HepG2 (cell line): ENCODE measurements around the gene SYT7. TPM values are rescaled to one million over a fixed set of nuclear protein-coding genes. Genes with fewer than 3 reads are reported as not detected.

ENCODE experiments used
- BORCS8-MEF2B ChIP-seq: sonication (generic); formaldehyde crosslinking; IDR thresholded peaks from 2 replicates; pipeline ENCODE4 v1.8.0; 2022; ENCODE audit warnings: mild to moderate bottlenecking, missing genetic modification reagents
- ESRRA ChIP-seq: sonication (generic); formaldehyde crosslinking; IDR thresholded peaks from 2 replicates; pipeline ENCODE4 v1.5.1; 2020; ENCODE audit warnings: mild to moderate bottlenecking, low read depth, missing genetic modification reagents
- GMEB2 ChIP-seq: IDR thresholded peaks from 2 replicates; pipeline ENCODE4 v1.6.1; 2016; ENCODE audit warnings: missing biosample characterization, missing genetic modification reagents, low read depth
- KDM6A ChIP-seq: IDR thresholded peaks from 2 replicates; pipeline ENCODE4 v1.6.1; 2016; ENCODE audit warnings: low read depth
- MAFK ChIP-seq, 2 experiments: IDR thresholded peaks in 1 of 2; conservative IDR thresholded peaks in 1 of 2; 2 replicates each; pipeline ENCODE4 v1.6.1; 2011; ENCODE audit warnings: improper control_type of control experiment in 2 of 2, low read length in 2 of 2
- PTBP1 ChIP-seq: fragments of 200-400 bp; formaldehyde crosslinking; IDR thresholded peaks from 2 replicates; pipeline ENCODE4 v1.6.1; 2018; ENCODE audit warnings: low read length, low read depth; ENCODE audit not compliant: poor library complexity, severe bottlenecking
- RBM22 ChIP-seq: fragments of 200-400 bp; formaldehyde crosslinking; optimal IDR thresholded peaks from 2 replicates; pipeline ENCODE3; 2017; ENCODE audit warnings: mild to moderate bottlenecking, low read length, moderate library complexity
- RERE ChIP-seq: IDR thresholded peaks from 2 replicates; pipeline ENCODE4 v1.6.1; 2016; ENCODE audit warnings: low read depth, missing genetic modification reagents, missing compliant biosample characterization
- SP2 ChIP-seq: sonication (generic); formaldehyde crosslinking; IDR thresholded peaks from 2 replicates; pipeline ENCODE4 v1.5.1; 2020; ENCODE audit warnings: mild to moderate bottlenecking, missing genetic modification reagents
- SRF ChIP-seq: IDR thresholded peaks from 2 replicates; pipeline ENCODE4 v1.6.1; 2011; ENCODE audit warnings: mild to moderate bottlenecking, low read depth, low read length, moderate library complexity
- TGIF2 ChIP-seq: IDR thresholded peaks from 2 replicates; pipeline ENCODE4 v1.6.1; 2016; ENCODE audit warnings: control low read depth, missing compliant biosample characterization
- ZMYM3 ChIP-seq: sonication (generic); formaldehyde crosslinking; IDR thresholded peaks from 2 replicates; pipeline ENCODE4 v1.5.1; 2020; ENCODE audit warnings: mild to moderate bottlenecking, missing genetic modification reagents
- ZNF10 ChIP-seq: sonication (generic); formaldehyde crosslinking; IDR thresholded peaks from 2 replicates; pipeline ENCODE4 v1.4.0; 2020; ENCODE audit warnings: mild to moderate bottlenecking, low read depth, missing genetic modification reagents, borderline replicate concordance
- ZNF12 ChIP-seq: sonication (generic); formaldehyde crosslinking; IDR thresholded peaks from 2 replicates; pipeline ENCODE4 v1.5.0; 2020; ENCODE audit warnings: missing genetic modification reagents
- ZNF205 ChIP-seq: IDR thresholded peaks from 2 replicates; pipeline ENCODE4 v1.6.1; 2018; ENCODE audit warnings: missing biosample characterization, missing genetic modification reagents
- ZNF33B ChIP-seq: sonication (generic); formaldehyde crosslinking; IDR thresholded peaks from 2 replicates; pipeline ENCODE4 v1.5.1; 2020; ENCODE audit warnings: mild to moderate bottlenecking, missing genetic modification reagents
- ZNF468 ChIP-seq: sonication (generic); formaldehyde crosslinking; IDR thresholded peaks from 2 replicates; pipeline ENCODE4 v1.8.0; 2022; ENCODE audit warnings: mild to moderate bottlenecking, moderate library complexity, missing genetic modification reagents
- ZNF614 ChIP-seq: IDR thresholded peaks from 2 replicates; pipeline ENCODE4 v1.6.1; 2018; ENCODE audit warnings: missing biosample characterization, missing genetic modification reagents, inconsistent platforms, borderline replicate concordance
- polyA plus RNA-seq, 8 experiments: library from polyadenylated mRNA; depleted of rRNA in 3 of 8; stranded (reverse) in 7 of 8; unstranded in 1 of 8; fragments of >200 nt; fragmentation: Illumina TruSeq in 4 of 8; extraction: Trizol in 4 of 8; gene quantifications; 2 replicates each; pipeline versions ENCODE4 v1.2.1 to v1.2.3, GENCODE V29; 2011 to 2016; ENCODE audit warnings: low read depth in 4 of 8, missing spikeins in 1 of 8, mixed read lengths in 1 of 8; ENCODE audit not compliant: insufficient read depth in 1 of 8
- total RNA-seq, 5 experiments: library from RNA; depleted of rRNA; stranded (reverse); fragments of >200 nt; fragmentation: Illumina TruSeq; extraction: Trizol; gene quantifications; 2 replicates each; pipeline ENCODE4 v1.2.3, GENCODE V29; 2016; ENCODE audit warnings: low read depth in 1 of 5
- TF ChIP-seq, protein P1 (sequence below): sonication (generic); formaldehyde crosslinking; IDR thresholded peaks from 2 replicates; pipeline ENCODE4 v1.4.0; 2020; ENCODE audit warnings: mild to moderate bottlenecking, missing genetic modification reagents

The SYT7 gene
- total and polyA plus RNA-seq, 2 of the 13 experiments (the other 11 are each of a cell fraction or from before 2014, with no cell fraction given) = 1.4 to 4.4 TPM

DNA sequence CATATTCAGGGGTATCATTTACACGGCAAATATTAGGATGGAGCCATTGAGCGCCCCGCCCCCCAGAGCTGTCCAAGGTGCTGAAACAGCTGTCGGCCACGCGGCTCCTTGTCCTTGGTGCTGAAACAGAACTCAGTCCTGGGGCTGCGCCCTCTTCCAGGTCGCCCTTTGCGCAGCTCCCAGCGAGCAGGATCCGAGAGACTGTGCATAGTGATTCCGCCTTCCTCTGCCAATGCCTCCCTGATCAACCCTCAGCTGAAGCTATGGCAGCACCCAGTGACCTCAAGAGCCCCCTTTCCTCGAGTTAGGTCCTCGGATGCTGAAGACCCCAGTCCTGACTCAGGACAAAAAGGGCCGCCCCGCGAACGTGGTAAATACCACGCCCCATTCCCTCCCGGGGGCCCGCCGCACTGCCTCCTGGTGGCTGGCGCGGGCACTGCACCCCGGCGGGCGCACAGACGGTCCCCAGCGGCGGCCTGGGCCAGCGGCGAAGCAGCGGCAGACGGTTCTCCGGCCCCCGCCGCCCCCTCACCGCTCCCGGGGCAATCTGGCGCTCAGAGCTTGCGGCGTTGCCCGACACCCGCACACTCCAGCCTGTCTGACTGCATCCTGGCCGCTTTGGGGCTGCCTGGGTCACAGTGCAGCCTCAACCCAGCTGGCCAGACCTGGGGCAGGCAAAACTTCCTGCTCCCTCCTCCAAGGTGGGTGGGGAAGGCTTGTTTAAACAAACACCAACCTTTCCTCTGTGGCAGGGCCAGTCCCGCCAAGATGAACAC lies 13.4 kb downstream of the SYT7 start (continued):
- peak; percentile 95 for TF ChIP-seq RERE
- TF ChIP-seq, protein P1, sequence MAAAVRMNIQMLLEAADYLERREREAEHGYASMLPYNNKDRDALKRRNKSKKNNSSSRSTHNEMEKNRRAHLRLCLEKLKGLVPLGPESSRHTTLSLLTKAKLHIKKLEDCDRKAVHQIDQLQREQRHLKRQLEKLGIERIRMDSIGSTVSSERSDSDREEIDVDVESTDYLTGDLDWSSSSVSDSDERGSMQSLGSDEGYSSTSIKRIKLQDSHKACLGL (CRISPR knock-in tag) = peak; percentile 100
- peak; percentile 99 for TF ChIP-seq ZNF205 (CRISPR knock-in tag)
- TF ChIP-seq KDM6A = peak; percentile 84
- TF ChIP-seq GMEB2 (CRISPR knock-in tag) = peak; percentile 74
- peak; percentile 92; the same call in 1 of the 2 replicates for TF ChIP-seq ZNF10 (CRISPR knock-in tag)
- peak; percentile 99 for TF ChIP-seq ZNF12 (CRISPR knock-in tag)
- TF ChIP-seq ZMYM3 = peak; percentile 87
- TF ChIP-seq SRF = no peak
- TF ChIP-seq SP2 = peak; percentile 77
- peak; percentile 99 for TF ChIP-seq ZNF614
- no peak for TF ChIP-seq MAFK (conservative IDR thresholded peaks at IDR 0.05 in 1 of 2, IDR thresholded peaks at IDR 0.05 in 1 of 2; ENCODE audit: low read length in 2 of 2)
- no peak for TF ChIP-seq PTBP1
- TF ChIP-seq ESRRA = peak; percentile 98
- peak; percentile 100 for TF ChIP-seq BORCS8-MEF2B (CRISPR knock-in tag)
- TF ChIP-seq TGIF2 = peak; percentile 100
- TF ChIP-seq ZNF33B = peak; percentile 100
- peak; percentile 100 for TF ChIP-seq ZNF468 (CRISPR knock-in tag)
- TF ChIP-seq RBM22 = no peak
